Suprapubic skin (tissue), 4 donors: ENCODE results near the gene B4GALNT4. TPM values are rescaled to one million over a fixed set of nuclear protein-coding genes. Genes with fewer than 3 reads are reported as not detected.

Experiments used
- DNase-seq, 2 donors: peaks; one replicate each; pipeline ENCODE4 v3.0.0-alpha.2; 2019; ENCODE audit warnings: low spot score in 2 of 2
- H3K27ac ChIP-seq: fragments of 200-600 bp; sonication (generic); one replicate; pipeline ENCODE4 v1.5.1; 2019
- H3K27me3 ChIP-seq: fragments of 200-600 bp; sonication (generic); one replicate; pipeline ENCODE4 v1.5.1; 2019
- H3K36me3 ChIP-seq: fragments of 200-600 bp; sonication (generic); one replicate; pipeline ENCODE4 v1.5.1; 2019
- H3K4me1 ChIP-seq: fragments of 200-600 bp; sonication (generic); one replicate; pipeline ENCODE4 v1.5.1; 2019
- H3K4me3 ChIP-seq: fragments of 200-600 bp; sonication (generic); one replicate; pipeline ENCODE4 v1.5.1; 2019; ENCODE audit warnings: mild to moderate bottlenecking
- H3K9me3 ChIP-seq: fragments of 200-600 bp; sonication (generic); one replicate; pipeline ENCODE4 v1.5.1; 2019
- CTCF ChIP-seq, 2 donors: fragments of 200-600 bp in 1 of 2; fragments of 450-650 bp in 1 of 2; sonication (generic) in 1 of 2; IDR thresholded peaks; one replicate each; pipeline ENCODE4 v1.5.1; 2016 to 2019; ENCODE audit warnings: antibody characterized with exemption in 2 of 2, mild to moderate bottlenecking in 1 of 2, moderate library complexity in 1 of 2
- EP300 ChIP-seq: sonication (generic); formaldehyde crosslinking; IDR thresholded peaks from one replicate; pipeline ENCODE4 v1.6.1; 2017; ENCODE audit warnings: antibody characterized with exemption
- POLR2A ChIP-seq, 2 donors: fragments of 450-650 bp; IDR thresholded peaks; one replicate each; pipeline ENCODE4 v1.6.1; 2017; ENCODE audit warnings: antibody characterized with exemption in 2 of 2, mild to moderate bottlenecking in 2 of 2, moderate library complexity in 2 of 2
- POLR2AphosphoS5 ChIP-seq, 3 donors: sonication (generic); formaldehyde crosslinking; IDR thresholded peaks; one replicate each; pipeline ENCODE4 v1.6.1; 2017; ENCODE audit warnings: antibody characterized with exemption in 3 of 3
- WGBS: methylation state at CpG from one replicate; pipeline ENCODE4 v1.1.5; 2018; 5-methylcytosine and 5-hydroxymethylcytosine counted together
- total RNA-seq, 4 donors: library from RNA; depleted of rRNA; stranded (reverse); fragments of >200 nt; gene quantifications; one replicate each; pipeline ENCODE4 v1.1.0, GENCODE V29; 2016

B4GALNT4 gene
- total RNA-seq, 4 donors from 2014 or later = 1.2 to 3.0 (median 1.6) TPM

GRCh38 chr11:416757-417621 is 47.7 kb downstream of the B4GALNT4 start:
- peak overlapping the region; percentile 67 for H3K4me3 ChIP-seq
- H3K27me3 ChIP-seq = peaks cover 26% of the 10 kb centered on the region
- DNase-seq = no peak
- 5% methylated on average over 15 of the region's 97 CpGs for WGBS
- no peaks in the 10 kb centered on the region for H3K9me3 ChIP-seq
- TF ChIP-seq CTCF (IDR thresholded peaks at IDR 0.05) (no peak), POLR2A (IDR thresholded peaks at IDR 0.05) (no peak), EP300 (no peak), POLR2AphosphoS5 (IDR thresholded peaks at IDR 0.05) (no peak)
- peak overlapping the region; percentile 76 for H3K27ac ChIP-seq
- peaks cover 33% of the 10 kb centered on the region for H3K4me1 ChIP-seq
- H3K36me3 ChIP-seq = no peaks in the 10 kb centered on the region

DNA sequence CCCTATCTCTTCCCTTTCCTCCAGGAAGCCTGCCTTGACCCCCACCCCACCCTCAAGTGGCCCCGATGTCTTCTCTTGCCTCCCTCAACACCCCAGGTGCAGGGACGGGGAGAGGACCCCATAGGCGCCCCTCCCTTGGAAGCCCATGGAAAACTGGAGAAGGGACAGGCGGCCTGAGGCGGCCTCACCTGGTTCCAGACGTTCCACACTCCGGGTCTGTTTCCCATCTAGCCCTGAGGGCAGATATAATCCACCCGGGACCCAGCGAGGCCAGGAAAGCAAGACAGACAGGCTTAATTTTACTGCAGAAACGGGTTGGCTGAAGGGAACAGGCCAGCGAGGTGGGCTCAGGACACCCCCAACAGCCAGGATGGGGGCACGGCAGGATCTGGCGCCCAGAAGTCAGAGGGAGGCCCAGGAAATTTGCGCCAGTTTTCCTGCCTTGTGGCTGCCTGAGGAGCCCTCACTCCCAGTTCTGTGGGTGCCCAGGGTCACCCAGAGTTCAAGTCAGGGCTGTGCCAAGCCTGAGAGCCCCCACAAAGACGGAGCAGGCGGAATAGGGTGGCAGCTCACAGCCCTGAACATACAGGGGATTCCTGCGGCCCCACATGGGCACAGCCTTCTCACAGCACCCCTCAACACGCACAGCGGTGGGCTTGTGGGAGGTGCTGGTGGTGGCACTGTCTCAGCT is 48.5 kb downstream of the B4GALNT4 start:
- no peak overlapping the region for H3K27ac ChIP-seq
- no peak for DNase-seq
- no peaks in the 10 kb centered on the region for H3K9me3 ChIP-seq
- peak overlapping the region; percentile 67 for H3K4me3 ChIP-seq
- peaks cover 26% of the 10 kb centered on the region for H3K27me3 ChIP-seq
- H3K36me3 ChIP-seq = no peaks in the 10 kb centered on the region
- TF ChIP-seq POLR2AphosphoS5 (IDR thresholded peaks at IDR 0.05) = no peak
- TF ChIP-seq CTCF (IDR thresholded peaks at IDR 0.05) = no peak
- TF ChIP-seq EP300 = no peak
- TF ChIP-seq POLR2A (IDR thresholded peaks at IDR 0.05) = no peak
- WGBS = 44% methylated on average over 12 of the region's 19 CpGs
- H3K4me1 ChIP-seq = peaks cover 31% of the 10 kb centered on the region

GRCh38 chr11:418343-419247 is 49.3 kb downstream of the B4GALNT4 start:
- peaks cover 23% of the 10 kb centered on the region for H3K4me1 ChIP-seq
- TF ChIP-seq POLR2AphosphoS5 (IDR thresholded peaks at IDR 0.05) (no peak), CTCF (IDR thresholded peaks at IDR 0.05) (no peak), POLR2A (IDR thresholded peaks at IDR 0.05) (no peak), EP300 (no peak)
- no peak overlapping the region for H3K27ac ChIP-seq
- H3K27me3 ChIP-seq = peaks cover 26% of the 10 kb centered on the region
- no peak overlapping the region for H3K4me3 ChIP-seq
- DNase-seq = no peak
- no peaks in the 10 kb centered on the region for H3K36me3 ChIP-seq
- no peaks in the 10 kb centered on the region for H3K9me3 ChIP-seq
- 88% methylated on average over 30 of the region's 30 CpGs for WGBS

DNA sequence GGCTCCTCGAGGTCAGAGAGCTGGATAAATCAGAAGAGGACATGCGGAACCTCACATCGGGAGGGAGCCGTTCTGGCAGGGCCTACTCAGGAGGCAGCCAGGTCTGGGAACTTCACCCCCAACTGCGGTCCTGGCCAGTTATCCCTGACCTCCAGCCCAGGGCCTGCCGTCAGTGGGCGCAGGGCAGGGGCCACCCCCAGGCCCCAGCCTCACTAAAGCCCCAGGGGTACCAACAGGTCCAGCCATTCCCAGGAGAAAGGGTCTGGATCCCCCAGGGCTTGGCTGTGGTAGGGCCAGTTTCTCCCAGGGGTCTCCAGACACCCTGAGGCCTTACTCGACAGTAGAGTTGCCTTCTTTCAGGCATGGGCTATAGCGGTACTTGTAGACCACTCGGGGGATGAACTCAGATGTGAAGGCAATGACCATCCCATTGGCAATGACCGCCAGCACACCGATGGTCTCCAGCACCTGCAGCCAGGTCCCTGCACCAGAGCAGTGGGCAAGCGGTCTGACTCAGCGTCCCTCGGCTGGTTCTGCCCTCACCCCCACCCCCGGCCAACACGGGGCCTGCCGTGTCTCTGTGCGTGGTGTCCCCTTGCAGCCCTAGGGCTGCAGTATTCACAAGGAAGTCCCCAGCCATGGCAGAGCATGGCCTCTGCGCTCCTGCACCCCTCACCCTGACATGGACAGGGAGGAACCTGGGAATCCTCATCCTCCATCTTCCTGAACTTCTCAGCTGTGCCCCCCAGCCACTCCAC is 50.1 kb downstream of the B4GALNT4 start:
- H3K36me3 ChIP-seq = no peaks in the 10 kb centered on the region
- no peak for DNase-seq
- 66% methylated on average over 9 of the region's 20 CpGs for WGBS

More for the DNA sequence above, 50.1 kb downstream of the B4GALNT4 start:
- no peak overlapping the region for H3K27ac ChIP-seq
- peaks cover 23% of the 10 kb centered on the region for H3K4me1 ChIP-seq
- H3K4me3 ChIP-seq = no peak overlapping the region
- peaks cover 26% of the 10 kb centered on the region for H3K27me3 ChIP-seq
- no peaks in the 10 kb centered on the region for H3K9me3 ChIP-seq
- TF ChIP-seq POLR2A (IDR thresholded peaks at IDR 0.05) = no peak
- no peak for TF ChIP-seq POLR2AphosphoS5 (IDR thresholded peaks at IDR 0.05)
- no peak for TF ChIP-seq CTCF (IDR thresholded peaks at IDR 0.05)
- TF ChIP-seq EP300 = no peak
